HL-60 (cell line): ENCODE results near the gene FOXE3.

Experiments
- DNase-seq, 2 experiments: peaks; one replicate each; pipeline ENCODE4 v3.0.0-alpha.2; 2010 to 2020; ENCODE audit warnings: low read depth in 1 of 2, low spot score in 1 of 2
- H3K27ac ChIP-seq: fragments of 250-450 bp; sonication (Bioruptor Pico); replicated peaks from 2 replicates; pipeline ENCODE4 v1.5.1; 2020; ENCODE audit warnings: mild to moderate bottlenecking, moderate library complexity
- H3K27me3 ChIP-seq: fragments of 250-450 bp; sonication (Bioruptor Pico); 2 replicates; pipeline ENCODE4 v1.5.1; 2021; ENCODE audit warnings: mild to moderate bottlenecking, moderate library complexity; ENCODE audit not compliant: insufficient read depth, poor library complexity, severe bottlenecking
- H3K4me3 ChIP-seq: replicated peaks from 2 replicates; pipeline ENCODE4 v1.5.1; 2011; ENCODE audit warnings: mild to moderate bottlenecking, control low read depth, low read length; ENCODE audit not compliant: insufficient read depth
- GABPA ChIP-seq: IDR thresholded peaks from 2 replicates; pipeline ENCODE4 v1.6.1; 2012; ENCODE audit warnings: low read depth
- POLR2AphosphoS5 ChIP-seq: IDR thresholded peaks from 2 replicates; pipeline ENCODE4 v1.6.1; 2012; ENCODE audit warnings: low read depth
- SPI1 ChIP-seq: IDR thresholded peaks from 2 replicates; pipeline ENCODE4 v1.6.1; 2012; ENCODE audit warnings: low read depth, mild to moderate bottlenecking, borderline replicate concordance
- TF ChIP-seq, protein P1 (sequence below): IDR thresholded peaks from 2 replicates; pipeline ENCODE4 v1.6.1; 2012; ENCODE audit warnings: low read depth; ENCODE audit not compliant: insufficient replicate concordance
- TF ChIP-seq, protein P2 (sequence below): IDR thresholded peaks from one replicate; pipeline ENCODE4 v1.5.1; 2011; ENCODE audit warnings: low read length, control low read depth, inconsistent platforms; ENCODE audit not compliant: insufficient read depth

The FOXE3 gene

DNA sequence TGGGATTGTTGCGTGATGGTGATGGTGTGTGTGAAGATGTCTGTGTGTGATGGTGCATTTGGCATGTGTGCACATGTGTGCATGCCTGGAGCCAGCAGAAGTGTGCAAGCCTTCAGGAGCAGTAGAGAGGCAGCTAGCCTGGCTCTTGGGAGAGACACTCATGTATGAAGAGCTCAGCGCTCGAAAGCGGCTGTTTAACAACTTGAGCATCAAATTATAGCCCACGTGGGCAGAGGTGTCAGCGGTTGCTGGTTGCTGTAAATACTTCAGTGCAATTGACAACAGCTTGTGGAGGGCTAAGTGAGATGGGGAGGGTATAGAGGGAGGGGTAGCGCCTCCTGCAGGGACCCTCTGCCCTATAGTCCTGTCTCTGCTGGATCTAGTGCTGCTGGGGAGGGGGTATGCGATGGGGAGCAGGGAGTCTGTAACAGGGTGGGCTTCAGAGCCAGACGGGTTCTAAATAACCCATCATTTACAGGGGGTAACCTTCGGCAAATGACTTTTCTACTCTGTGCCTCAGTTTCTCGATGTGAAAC, 43.2 kb downstream of the FOXE3 start:
- H3K27ac ChIP-seq = no peak overlapping the region
- no peak overlapping the region for H3K4me3 ChIP-seq
- no peak for DNase-seq
- H3K27me3 ChIP-seq = peaks cover 19% of the 10 kb centered on the region
- TF ChIP-seq GABPA = no peak
- TF ChIP-seq POLR2AphosphoS5 = no peak
- no peak for TF ChIP-seq SPI1
- TF ChIP-seq, protein P1, sequence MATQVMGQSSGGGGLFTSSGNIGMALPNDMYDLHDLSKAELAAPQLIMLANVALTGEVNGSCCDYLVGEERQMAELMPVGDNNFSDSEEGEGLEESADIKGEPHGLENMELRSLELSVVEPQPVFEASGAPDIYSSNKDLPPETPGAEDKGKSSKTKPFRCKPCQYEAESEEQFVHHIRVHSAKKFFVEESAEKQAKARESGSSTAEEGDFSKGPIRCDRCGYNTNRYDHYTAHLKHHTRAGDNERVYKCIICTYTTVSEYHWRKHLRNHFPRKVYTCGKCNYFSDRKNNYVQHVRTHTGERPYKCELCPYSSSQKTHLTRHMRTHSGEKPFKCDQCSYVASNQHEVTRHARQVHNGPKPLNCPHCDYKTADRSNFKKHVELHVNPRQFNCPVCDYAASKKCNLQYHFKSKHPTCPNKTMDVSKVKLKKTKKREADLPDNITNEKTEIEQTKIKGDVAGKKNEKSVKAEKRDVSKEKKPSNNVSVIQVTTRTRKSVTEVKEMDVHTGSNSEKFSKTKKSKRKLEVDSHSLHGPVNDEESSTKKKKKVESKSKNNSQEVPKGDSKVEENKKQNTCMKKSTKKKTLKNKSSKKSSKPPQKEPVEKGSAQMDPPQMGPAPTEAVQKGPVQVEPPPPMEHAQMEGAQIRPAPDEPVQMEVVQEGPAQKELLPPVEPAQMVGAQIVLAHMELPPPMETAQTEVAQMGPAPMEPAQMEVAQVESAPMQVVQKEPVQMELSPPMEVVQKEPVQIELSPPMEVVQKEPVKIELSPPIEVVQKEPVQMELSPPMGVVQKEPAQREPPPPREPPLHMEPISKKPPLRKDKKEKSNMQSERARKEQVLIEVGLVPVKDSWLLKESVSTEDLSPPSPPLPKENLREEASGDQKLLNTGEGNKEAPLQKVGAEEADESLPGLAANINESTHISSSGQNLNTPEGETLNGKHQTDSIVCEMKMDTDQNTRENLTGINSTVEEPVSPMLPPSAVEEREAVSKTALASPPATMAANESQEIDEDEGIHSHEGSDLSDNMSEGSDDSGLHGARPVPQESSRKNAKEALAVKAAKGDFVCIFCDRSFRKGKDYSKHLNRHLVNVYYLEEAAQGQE = no peak
- TF ChIP-seq, protein P2, sequence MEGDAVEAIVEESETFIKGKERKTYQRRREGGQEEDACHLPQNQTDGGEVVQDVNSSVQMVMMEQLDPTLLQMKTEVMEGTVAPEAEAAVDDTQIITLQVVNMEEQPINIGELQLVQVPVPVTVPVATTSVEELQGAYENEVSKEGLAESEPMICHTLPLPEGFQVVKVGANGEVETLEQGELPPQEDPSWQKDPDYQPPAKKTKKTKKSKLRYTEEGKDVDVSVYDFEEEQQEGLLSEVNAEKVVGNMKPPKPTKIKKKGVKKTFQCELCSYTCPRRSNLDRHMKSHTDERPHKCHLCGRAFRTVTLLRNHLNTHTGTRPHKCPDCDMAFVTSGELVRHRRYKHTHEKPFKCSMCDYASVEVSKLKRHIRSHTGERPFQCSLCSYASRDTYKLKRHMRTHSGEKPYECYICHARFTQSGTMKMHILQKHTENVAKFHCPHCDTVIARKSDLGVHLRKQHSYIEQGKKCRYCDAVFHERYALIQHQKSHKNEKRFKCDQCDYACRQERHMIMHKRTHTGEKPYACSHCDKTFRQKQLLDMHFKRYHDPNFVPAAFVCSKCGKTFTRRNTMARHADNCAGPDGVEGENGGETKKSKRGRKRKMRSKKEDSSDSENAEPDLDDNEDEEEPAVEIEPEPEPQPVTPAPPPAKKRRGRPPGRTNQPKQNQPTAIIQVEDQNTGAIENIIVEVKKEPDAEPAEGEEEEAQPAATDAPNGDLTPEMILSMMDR = no peak

DNA sequence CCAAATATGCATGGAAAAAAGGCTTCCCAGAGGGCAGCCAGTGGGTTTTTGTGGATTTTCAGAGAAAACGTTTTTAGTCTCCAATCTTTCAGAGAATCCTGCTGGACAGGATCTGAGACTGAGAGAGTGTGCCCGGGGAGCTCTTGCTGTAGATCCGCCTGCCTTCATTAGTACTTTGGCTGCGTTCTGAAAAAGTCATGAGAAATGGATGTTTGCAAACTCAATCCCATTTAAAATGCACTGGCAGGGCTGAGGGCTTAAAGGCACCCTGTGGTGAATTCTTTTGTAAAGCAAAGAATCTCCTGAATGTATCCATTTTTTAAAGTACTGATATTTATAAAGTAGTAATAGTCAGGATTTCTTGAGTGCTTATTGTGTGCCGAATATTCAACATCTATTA, 44.0 kb downstream of the FOXE3 start:
- no peak overlapping the region for H3K27ac ChIP-seq
- H3K27me3 ChIP-seq = peaks cover 19% of the 10 kb centered on the region
- no peak for DNase-seq
- no peak for TF ChIP-seq POLR2AphosphoS5
- TF ChIP-seq, protein P2 = no peak
- TF ChIP-seq GABPA = no peak
- no peak for TF ChIP-seq SPI1
- TF ChIP-seq, protein P1 = no peak
- no peak overlapping the region for H3K4me3 ChIP-seq

GRCh38 chr1:47460456-47460855, 44.4 kb downstream of the FOXE3 start:
- DNase-seq = no peak
- no peak for TF ChIP-seq SPI1
- TF ChIP-seq, protein P1 = no peak
- TF ChIP-seq, protein P2 = no peak
- no peak for TF ChIP-seq POLR2AphosphoS5
- no peak for TF ChIP-seq GABPA
- no peak overlapping the region for H3K4me3 ChIP-seq
- H3K27ac ChIP-seq = no peak overlapping the region
- peaks cover 19% of the 10 kb centered on the region for H3K27me3 ChIP-seq
